Stimulated activated CD8-positive, alpha-beta memory T cell treated with anti-CD3 and anti-CD28 coated beads, Interleukin-2, amount 100 ng/mL, for 1 hour (primary cell): Measurements from ENCODE around the gene SETBP1.

ENCODE experiments used
- DNase-seq, 2 donors: peaks; one replicate each; pipeline ENCODE4 v3.0.0-alpha.2; 2020; ENCODE audit warnings: low read depth in 2 of 2

The SETBP1 gene

DNA sequence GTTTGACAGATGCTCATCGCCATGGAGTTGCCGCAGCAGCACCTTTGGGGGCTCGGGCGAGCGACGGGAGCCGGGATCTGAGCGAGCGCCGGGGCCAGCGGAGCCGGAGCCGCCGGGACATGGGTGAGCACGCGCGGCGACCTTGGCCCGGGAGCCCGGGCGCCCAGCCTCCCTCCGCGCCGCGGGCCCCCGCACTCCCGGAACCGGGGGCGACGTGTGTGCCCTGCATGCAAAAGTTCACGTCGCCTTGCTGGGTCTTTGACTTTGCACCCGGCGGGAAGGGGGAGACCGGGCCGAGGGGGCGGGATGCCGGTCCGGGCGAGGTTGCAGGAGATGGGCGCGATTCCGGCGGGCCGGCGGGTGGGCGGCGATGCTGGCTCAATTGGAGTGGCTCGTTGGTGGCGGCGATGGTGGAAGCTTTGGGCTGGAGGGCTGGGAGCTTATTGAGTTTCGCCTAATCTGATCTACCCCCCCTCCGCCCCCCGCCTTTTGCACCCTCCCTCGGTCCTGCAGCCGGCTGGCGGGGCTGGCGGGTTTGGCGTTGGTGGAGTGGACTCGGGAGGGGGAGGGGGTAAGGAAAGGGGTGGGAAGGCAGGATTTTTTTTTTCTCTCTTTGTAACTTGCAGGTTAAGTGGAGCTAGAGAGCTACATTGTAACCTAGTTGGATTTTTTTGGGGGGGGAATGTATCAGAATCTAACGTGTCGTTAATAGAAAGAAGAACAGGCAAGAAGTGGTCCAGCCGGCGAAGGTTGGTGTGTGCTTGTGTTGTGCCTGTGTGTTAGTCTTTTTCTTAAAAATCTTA lies at the start of gene SETBP1:
Gene SETBP1, plus strand, starts transcription at position 616 of the 803 bp plus-strand sequence. CDS start 20,459 bp downstream, outside the sequence.
- no peak for DNase-seq

DNA sequence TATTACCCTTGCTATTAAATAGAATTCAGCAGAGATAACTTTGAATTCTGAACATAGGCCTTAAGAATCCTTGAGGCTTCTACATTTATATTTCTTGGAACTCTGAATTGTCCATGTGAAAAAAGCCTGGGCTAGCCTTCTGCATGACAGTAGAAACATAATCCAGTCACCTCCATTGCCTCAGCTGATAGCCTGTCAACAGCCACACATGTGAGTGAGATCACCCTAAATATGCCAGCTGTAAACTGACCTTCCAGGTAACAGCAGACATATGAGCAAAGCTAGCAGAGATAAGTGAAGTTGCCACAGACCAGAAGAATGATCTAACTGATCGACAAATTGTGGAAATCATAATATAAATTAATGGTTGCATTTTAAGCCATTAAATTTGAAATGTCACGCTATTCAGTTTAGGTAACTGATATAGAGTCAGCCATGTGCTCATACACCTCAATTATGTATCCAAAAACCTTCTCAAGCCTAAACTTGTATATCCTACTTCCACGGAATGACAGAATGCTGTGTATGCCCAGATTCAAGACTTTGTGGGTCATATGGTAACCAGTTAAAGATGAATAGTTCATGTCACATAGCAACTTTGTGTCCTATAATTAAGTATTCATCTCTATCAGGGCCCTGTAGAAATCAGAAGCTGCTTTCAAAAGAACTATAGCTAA lies 48.1 kb upstream of the SETBP1 start:
- DNase-seq = no peak

DNA sequence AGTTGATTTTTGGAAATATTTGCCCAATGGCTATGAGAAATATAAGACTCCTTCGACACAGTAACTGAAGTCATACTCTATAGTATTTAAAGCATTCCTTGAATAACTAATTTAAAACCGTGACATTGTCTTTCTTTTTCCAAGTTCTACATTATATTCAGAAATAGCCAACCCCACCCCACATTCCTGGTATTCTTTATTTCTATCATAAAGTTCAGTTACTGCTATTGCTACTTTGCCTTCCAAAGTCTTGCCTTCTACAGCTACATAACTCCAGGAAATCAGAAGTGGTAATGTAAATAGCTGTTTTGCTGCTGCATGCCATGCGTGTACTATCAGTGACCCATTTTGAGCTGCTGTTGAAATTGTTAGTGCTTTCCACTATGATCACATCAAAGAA lies 45.1 kb upstream of the SETBP1 start:
- no peak for DNase-seq

DNA sequence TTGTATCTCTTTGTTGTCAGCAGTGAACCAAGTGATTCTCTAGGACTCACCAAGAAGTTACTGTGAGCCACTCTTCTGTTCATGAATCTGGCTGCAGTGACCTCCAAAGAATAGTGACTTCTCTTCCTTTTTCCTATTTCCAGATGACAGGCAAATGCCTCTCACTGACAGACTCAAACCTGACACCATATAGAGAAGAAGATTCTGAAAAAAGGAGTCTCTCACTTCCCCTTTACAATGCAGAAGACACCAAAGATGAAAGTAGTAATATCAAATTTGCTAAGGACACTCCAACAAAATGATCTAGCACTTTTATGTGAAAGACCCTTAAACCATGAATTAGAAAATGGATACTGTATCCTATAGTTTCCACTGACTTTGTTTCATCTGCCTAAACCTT lies 44.4 kb upstream of the SETBP1 start:
- DNase-seq = no peak

DNA sequence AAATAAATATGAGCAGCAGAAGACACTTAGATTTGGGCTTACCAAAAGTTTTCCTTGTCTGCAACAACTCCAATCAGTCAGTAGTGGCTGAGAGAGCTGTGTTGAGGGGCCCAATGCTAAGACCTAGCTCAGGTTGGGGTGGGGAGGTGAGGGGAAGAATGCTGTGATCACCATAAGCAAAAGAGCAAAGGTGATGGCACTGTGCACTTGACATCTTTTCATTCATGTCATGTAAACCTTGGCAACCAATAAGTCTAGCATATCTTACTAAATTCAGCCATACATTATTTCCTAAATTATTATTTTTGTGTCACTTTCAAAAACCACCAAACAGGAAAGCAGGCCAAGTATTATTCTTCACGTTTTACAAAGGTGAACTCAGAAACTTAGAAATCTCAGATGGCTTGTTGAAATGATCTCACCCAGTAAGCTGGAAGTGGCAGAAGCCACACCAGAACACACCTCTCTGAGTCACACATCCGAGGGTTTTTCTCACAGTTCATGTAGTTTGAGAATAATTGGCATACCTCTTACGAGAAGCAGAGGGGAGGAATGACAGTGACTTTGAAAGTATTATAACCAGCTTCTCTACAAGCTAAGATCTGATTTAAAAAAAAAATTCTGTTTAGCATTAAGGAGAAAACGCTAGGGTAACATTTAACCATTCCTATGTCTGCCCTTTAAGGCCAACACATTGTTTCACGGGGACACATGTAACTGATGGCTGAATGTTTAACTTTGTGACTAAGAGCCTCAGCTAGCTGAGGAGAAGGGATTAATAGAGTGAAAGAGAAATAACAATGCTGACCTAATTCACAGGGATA lies 43.3 kb upstream of the SETBP1 start:
- DNase-seq = no peak

DNA sequence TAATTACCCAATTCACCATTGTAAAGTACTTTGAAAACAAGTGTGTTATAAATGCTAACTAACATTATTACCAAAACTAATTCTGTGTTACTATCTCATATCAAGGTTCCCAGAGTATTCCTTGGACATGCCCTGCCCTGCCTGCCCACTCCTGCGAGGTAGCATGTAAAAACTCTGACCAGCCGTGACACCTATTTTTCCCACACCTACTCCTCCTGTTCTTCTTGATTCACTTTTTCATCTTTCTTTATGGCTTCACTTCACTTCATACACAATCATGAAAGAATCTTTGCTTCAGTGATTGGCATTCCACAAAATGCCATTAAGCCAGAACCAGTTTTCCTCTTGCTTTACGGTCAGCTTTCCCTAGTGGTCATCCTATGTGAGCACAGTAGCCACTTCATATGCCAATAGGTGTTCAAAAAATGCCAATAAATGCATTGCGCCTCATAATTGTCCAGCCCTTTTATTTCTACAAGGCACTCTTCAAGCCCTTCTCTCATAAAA lies 42.6 kb upstream of the SETBP1 start:
- no peak for DNase-seq

DNA sequence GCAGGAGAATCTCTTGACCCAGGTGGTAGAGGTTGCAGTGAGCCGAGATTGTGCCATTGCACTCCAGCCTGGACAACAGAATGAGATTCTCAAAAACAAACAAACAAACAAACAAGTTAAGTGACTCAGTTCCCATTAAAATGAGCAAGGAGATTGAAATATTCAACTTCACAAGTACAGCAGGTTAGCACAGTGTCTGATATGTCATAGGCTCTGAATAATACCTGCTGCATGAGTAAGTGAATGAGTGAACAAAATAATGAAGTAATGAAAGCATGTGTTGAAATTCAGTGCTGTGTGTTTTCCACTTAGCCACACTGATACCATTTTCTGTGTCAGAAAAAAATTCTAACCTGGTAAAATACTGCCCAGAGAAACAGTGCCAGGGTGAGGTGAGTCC lies 41.9 kb upstream of the SETBP1 start:
- DNase-seq = no peak

DNA sequence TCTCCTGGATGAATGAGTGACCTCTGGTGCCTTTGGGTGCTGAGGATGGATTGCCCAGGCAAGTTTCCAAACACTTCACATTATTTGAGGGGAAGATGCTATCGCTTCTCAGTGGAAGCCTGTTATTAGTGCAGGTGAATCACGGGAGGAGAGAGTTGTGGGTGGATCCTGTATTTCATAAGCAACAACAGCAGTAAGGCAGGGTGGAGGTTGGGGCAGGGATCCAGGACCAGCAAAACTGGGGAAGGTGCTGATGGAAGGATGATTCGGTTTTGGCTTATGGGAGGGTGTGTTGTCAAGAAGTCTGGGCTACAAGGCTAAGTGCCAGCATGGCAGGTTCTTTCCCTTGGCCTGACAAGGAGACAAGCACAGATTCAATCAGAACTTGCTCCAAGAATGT lies 37.7 kb upstream of the SETBP1 start:
- DNase-seq = no peak

DNA sequence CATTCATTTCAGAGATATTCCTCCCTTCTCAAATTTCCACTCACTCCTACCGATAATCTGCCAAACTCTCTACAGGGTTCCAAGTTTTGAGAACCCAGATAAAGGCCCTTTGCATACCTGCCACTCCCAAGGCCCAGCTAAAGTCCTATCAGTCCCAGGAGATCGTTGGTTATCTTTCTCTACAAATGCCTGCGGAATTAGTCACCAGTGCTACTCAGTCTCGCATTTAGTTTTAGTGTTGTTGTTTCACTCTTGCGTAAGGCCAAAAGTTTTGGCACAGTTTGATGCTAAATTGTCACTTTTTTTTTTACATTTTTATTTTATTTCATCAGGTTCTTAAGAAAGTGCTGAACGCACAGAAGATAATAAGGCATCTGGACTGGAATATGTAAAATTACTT lies 29.2 kb upstream of the SETBP1 start:
- no peak for DNase-seq

DNA sequence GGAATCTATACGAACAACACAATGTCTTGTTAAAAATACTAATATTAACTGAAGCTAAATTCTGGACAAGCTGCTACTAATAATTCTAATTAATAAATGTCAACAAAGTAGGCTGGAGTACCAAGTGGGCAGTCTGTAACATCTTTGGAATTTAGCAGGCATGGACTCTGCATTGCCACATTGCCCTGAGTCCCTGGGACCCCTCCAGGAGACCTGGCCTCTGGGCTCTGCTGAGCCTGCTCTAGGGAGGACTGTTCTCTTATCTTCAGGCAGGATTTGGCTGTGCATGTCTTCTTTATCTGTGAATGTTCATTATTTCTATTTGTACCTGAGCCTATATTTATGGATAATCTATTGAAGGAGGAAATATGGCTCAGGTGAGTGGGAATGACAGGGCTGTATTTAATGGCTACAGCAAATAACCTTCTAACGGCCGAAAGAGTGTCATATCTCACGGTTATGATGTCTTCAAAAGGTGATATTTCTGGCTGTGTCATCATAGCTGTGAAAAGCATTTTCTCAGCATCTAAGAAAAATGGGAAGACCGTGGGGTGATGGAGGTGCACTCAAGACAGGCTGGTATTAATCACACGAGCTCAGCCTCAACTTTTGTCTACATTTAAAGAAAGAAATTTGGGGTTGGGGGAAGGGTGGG lies 28.6 kb upstream of the SETBP1 start:
- DNase-seq = no peak

DNA sequence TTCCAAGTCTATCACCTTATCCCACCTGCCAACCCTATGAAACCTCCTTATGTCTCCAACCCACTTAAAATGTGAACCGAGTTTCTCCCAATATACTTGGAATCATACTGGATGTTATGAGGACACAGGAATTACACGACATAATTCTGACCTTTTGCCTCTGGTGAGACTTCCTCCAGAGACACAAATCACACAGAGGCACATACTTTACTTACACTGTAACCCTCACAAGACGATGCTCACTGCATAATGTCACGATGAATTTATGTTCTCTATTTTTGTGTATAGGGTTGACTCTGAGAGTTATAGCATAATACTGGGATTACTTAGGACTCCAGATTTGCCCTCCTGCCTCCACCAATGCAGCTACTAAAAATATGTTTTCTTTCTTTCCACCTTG lies 28.0 kb upstream of the SETBP1 start:
- DNase-seq = no peak

DNA sequence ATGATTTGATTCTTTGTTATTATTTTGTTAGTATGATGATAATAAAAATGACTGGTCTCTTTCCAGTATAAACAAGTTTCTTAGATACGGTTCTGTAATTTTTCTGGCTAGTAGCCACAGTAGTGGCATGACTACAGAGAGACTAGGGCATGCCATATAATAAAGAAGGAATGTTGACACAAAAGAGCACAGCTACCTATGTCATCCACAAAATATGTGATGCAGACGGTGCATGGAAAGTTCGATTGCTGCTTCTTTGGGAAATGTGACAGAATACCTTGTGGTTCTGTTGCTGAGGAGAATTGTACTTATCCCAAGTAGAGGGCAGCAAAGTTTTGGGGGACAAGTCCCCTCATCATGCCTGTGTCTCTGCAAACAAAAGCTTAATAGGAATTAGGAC lies 26.1 kb upstream of the SETBP1 start:
- DNase-seq = no peak

DNA sequence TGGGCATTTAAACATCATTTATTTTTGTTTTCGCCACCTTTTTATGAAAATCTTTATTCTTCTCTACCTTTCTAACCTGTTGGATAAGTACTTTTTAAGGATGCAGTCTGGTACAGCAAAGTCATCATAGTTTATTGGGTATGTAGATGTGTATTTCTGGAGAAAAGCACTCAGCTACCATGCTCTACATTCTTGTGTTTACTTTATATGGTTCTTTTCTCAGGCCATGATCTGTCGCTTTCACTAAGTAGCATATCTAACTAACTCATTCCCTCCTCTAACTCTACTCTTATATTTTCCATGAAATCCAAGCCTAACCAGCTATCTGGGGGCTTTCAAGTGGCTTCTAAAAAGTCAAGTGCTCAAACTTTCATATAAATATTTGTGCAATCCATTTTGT lies 25.3 kb upstream of the SETBP1 start:
- no peak for DNase-seq

DNA sequence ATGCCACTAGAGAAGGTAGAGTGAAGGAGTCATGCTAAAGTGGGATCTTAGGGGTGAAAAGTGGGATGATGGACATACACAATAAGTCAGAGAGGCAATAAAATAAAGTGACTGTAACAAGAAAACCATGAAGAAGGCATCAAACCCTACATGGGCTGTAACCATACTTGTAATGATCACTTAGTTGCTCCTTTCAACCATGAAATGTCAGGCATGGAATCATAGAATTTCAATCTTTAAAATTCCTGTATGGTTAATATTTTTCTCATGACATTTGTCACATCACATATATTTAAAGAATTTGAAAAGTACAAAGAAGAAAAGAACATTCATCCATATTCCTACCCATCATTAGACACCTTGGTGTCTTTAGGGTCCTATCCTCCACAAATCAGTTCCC lies 20.9 kb upstream of the SETBP1 start:
- no peak for DNase-seq

DNA sequence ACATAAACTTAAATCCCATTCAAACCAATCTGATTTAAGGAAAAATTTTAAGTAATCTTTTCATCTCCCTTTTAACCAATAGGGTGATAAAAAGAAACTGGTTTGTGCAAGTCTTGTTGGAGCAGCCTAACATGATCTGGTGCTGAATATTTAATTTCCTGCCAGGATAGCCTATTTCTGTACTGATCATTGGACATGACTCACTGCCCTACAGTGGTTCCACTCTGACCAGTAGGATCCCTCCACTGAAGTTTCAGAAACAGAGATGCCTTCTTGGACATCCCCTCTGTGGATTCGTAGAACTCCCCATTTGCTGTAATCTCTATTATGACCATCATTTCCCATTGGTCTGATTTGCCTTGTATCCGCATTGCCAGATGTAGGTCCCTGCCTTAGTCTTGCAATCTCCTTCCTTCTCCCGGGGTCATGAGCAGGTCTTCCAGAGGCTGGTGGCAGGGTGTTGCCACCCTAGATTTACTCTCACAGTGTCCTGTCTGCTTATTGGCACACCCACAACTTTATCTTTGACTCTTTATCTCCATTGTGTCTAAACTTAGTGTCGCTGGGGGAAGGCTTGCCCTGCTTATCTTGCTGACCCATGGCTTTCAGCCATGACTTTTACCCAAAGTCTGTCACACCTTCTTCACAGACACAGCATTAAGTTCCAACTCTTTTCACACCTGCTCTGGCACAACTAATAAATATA lies 12.3 kb upstream of the SETBP1 start:
- DNase-seq = no peak

DNA sequence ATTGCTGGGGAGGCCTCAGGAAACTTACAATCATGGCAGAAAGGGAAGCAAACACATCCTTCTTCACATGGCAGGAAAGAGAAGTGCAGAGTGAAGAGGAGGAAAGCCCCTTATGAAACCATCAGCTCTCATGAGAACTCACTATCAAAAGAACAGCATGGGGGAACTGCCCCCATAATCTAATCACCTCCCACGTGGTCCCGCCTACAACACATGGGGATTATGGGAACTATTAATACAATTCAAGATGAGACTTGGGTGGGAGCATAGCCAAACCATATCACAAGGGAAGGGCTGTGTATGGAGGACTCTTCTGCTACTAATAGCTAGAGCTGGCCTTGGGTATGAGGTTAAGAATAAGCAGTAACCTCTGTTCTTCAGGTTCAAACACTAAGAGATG lies 8.8 kb upstream of the SETBP1 start:
- DNase-seq = no peak

DNA sequence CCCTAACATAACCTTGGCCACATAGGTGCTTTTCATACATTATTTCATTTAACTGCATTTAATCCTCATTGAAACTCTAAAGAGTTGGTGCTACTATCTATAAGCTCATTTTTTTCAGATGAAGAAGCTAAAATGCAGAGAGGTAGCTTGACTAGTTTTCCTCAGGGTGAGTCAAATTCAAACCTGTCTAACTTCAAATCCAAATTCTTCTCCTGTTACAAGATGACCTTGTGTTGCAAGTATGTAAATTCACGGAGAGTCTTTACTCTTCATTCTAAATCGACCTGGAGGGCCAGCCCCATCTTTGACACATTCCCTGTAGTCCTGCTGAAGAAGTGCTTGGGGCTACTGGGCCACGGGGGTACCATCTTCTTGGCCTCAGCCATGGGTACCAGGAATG lies 8.2 kb upstream of the SETBP1 start:
- DNase-seq = no peak

DNA sequence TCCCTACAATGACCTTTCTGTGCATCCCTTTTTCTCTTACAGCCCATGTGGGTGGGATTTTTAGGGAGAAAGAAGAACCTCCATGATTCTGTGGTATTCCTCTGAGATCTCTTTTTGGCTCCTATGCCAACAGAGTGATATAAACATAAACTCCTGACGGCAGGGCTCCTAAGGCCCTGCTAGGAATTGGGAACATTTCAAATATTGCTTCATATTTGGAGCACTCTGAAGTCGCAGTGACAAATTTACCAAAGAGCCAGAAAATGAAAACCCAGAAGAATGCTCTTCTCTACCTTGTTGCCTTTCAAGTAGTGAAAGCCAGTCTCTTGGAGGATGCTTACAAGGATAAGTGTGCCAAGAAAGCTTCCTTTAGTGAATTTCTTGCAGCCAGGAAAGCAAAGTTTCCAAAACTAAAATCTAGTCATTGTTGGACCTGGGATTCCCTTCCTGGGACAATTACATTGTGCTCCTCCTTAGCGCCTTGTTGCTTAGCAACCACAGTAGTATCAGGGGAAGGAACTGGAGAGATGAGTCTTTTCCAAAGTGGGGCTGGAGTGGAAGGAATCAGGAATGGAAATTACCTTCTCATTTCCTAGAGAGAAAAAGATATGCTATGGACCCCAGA lies 7.3 kb upstream of the SETBP1 start:
- DNase-seq = no peak

DNA sequence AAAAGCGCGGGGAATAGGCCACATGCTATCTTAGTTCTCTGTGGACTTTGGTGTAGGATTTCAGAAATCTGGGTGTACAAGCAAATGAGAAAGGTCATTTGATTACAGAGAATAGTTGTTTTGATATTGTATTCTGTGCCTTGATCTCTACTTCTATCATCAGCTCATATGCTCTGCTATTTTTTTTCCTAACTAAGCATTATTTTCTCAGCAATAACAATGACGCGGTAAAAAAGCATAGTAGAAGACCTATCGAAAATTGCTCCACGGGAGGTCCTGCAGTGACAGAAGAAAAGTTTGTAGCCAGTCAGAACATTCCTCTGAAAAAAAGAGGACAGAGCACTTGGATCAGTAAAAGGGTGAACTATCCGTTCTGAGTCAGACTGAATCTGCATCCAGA lies 2.8 kb upstream of the SETBP1 start:
- DNase-seq = no peak

DNA sequence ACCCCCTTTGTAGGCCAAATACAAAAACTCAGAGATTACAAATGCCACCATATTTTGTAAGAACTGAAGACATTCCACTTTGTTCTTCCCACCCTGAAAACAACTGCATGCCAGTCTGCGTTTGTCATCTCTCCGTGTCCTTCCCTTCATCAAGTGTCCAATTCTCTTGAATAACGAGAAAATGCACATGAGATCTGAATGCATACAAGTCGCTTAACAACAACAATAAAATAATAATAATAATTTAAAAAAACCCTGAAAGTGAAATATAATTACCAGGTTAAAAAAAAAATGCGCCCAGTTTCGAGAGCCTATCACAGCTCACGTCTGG lies 2.0 kb upstream of the SETBP1 start:
- no peak for DNase-seq
